Esophagus (tissue), 2 donors: ENCODE results near the gene VPS4A. TPM values are rescaled to one million over a fixed set of nuclear protein-coding genes. Genes with fewer than 3 reads are reported as not detected.

Experiments used
- H3K27ac ChIP-seq, 2 donors: one replicate each; pipeline ENCODE4 v1.5.1; 2013; ENCODE audit warnings: low read depth in 2 of 2, mild to moderate bottlenecking in 2 of 2, inconsistent platforms in 1 of 2, low read length in 1 of 2, moderate library complexity in 1 of 2
- H3K27me3 ChIP-seq, 2 donors: one replicate each; pipeline ENCODE4 v1.6.1; 2013; ENCODE audit warnings: low read length in 2 of 2, control low read depth in 1 of 2, mild to moderate bottlenecking in 1 of 2; ENCODE audit not compliant: insufficient read depth in 2 of 2, control insufficient read depth in 1 of 2
- H3K36me3 ChIP-seq, 2 donors: one replicate each; pipeline ENCODE4 v1.6.1; 2013; ENCODE audit warnings: low read length in 1 of 2; ENCODE audit not compliant: control insufficient read depth in 2 of 2, insufficient read depth in 2 of 2
- H3K4me1 ChIP-seq, 2 donors: one replicate each; pipeline ENCODE4 v1.6.1; 2013; ENCODE audit warnings: low read length in 1 of 2; ENCODE audit not compliant: control insufficient read depth in 2 of 2, insufficient read depth in 2 of 2
- H3K4me3 ChIP-seq, 2 donors: one replicate each; pipeline ENCODE4 v1.5.1; 2013; ENCODE audit warnings: low read length in 2 of 2, mild to moderate bottlenecking in 2 of 2, low read depth in 1 of 2, moderate library complexity in 1 of 2
- H3K9me3 ChIP-seq, 2 donors: one replicate each; pipeline ENCODE4 v1.6.1; 2013; ENCODE audit warnings: mild to moderate bottlenecking in 2 of 2, low read depth in 1 of 2, low read length in 1 of 2, moderate library complexity in 1 of 2; ENCODE audit not compliant: control insufficient read depth in 2 of 2, insufficient read depth in 1 of 2
- WGBS, 2 donors: extraction: QIAGEN DNeasy Blood & Tissue Kit; methylation state at CpG; one replicate each; pipeline ENCODE4 v1.1.7; 2013; 5-methylcytosine and 5-hydroxymethylcytosine counted together
- polyA plus RNA-seq, 2 donors: library from polyadenylated mRNA; stranded (reverse); fragments of 200-250 nt; gene quantifications; one replicate each; pipeline ENCODE4 v1.2.3, GENCODE V29; 2013
- donor health status: healthy with polysubstance abuse.
- donor health status: Bipolar disorder and iron deficiency.

The VPS4A gene
- polyA plus RNA-seq, 2 donors: 24.1 to 24.4 TPM

DNA sequence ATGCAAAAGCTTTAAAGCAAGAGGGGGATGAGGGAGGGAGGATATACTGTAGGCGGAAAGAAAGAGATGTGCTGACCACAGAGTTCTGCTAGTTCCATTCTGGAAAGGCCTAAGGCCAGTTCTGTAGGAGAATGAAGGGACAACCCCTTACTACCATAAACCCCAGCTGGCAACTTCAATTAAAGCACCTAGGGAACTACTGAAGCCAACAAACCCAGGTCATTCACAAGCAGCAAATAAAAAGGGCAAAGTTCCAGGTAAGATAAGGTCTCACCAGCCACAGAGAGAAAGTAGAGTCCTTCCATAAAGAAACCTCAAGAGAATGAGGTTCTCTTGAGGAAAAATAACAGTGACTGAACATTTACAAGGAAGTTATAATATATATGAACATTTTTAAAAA lies 61.9 kb downstream of the VPS4A start:
- 93 to 95% methylated on average over 1 of the region's 1 CpG for WGBS, 2 donors

More for the DNA sequence above, 61.9 kb downstream of the VPS4A start:
- Histone ChIP-seq H3K4me3 (no peak overlapping the region), H3K36me3 (peaks cover 0 to 9% of the 10 kb centered on the region in 2 donors), H3K4me1 (no peaks in the 10 kb centered on the region), H3K27me3 (no peaks in the 10 kb centered on the region), H3K27ac (no peak overlapping the region), H3K9me3 (no peaks in the 10 kb centered on the region)

Other genes starting within 250 kb of the VPS4A start
- gene HAS3, start 205.7 kb upstream of the VPS4A start, polyA plus RNA-seq: 10 to 100 TPM in 1 of 2 donors, 1 to 10 TPM in 1; 9.3 to 12.0 TPM
- 10 to 100 TPM; 18.8 to 43.5 TPM for gene CHTF8, start 178.8 kb upstream of the VPS4A start, polyA plus RNA-seq
- 10 to 100 TPM; 15.5 to 29.8 TPM for gene UTP4, start 178.7 kb upstream of the VPS4A start, polyA plus RNA-seq
- gene SNTB2, start 124.2 kb upstream of the VPS4A start, polyA plus RNA-seq: 1 to 10 TPM; 4.3 to 4.4 TPM
- gene PDF, start 19.2 kb downstream of the VPS4A start, polyA plus RNA-seq: 10 to 100 TPM in 1 of 2 donors, 1 to 10 TPM in 1; 3.9 to 16.9 TPM
- gene COG8, start 28.2 kb downstream of the VPS4A start, polyA plus RNA-seq: 10 to 100 TPM; 12.9 to 13.5 TPM
- 10 to 100 TPM; 16.4 to 22.3 TPM for gene NIP7, start 28.4 kb downstream of the VPS4A start, polyA plus RNA-seq
- under 1 TPM in 1 of 2 donors, not detected in 1; 0.33 TPM for gene TMED6, start 40.4 kb downstream of the VPS4A start, polyA plus RNA-seq
- 1 to 10 TPM; 5.6 to 9.1 TPM for gene TERF2, start 74.7 kb downstream of the VPS4A start, polyA plus RNA-seq
- 10 to 100 TPM; 41.1 to 64.9 TPM for gene CYB5B, start 113.3 kb downstream of the VPS4A start, polyA plus RNA-seq